ENCODE measurements around the gene PDCD4.

GRCh38 chr10:110859206-110859972 is 12.3 kb upstream of the PDCD4 start:
- TF ChIP-seq POLR2AphosphoS5 (IDR thresholded peaks at IDR 0.05; ENCODE audit: insufficient read depth, low read depth, low read length) (no peak), GATA2 (IDR thresholded peaks at IDR 0.05; ENCODE audit: insufficient read depth, insufficient read length, low read depth, low read length) (no peak), EZH2 (IDR thresholded peaks at IDR 0.05; ENCODE audit: borderline replicate concordance, low read depth, low read length, severe bottlenecking) (no peak)
- TF ChIP-seq, protein P1, sequence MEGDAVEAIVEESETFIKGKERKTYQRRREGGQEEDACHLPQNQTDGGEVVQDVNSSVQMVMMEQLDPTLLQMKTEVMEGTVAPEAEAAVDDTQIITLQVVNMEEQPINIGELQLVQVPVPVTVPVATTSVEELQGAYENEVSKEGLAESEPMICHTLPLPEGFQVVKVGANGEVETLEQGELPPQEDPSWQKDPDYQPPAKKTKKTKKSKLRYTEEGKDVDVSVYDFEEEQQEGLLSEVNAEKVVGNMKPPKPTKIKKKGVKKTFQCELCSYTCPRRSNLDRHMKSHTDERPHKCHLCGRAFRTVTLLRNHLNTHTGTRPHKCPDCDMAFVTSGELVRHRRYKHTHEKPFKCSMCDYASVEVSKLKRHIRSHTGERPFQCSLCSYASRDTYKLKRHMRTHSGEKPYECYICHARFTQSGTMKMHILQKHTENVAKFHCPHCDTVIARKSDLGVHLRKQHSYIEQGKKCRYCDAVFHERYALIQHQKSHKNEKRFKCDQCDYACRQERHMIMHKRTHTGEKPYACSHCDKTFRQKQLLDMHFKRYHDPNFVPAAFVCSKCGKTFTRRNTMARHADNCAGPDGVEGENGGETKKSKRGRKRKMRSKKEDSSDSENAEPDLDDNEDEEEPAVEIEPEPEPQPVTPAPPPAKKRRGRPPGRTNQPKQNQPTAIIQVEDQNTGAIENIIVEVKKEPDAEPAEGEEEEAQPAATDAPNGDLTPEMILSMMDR (IDR thresholded peaks at IDR 0.05; ENCODE audit: extremely low read depth in 1 of 2, insufficient read depth in 1 of 2, low read depth in 1 of 2, low read length in 2 of 2) = no peak

Data from endothelial cell of umbilical vein (primary cell).